Ovary (tissue), 3 donors: ENCODE data around the gene TYSND1.

Source experiments
- CTCF ChIP-seq, 3 donors: fragments of 450-650 bp in 2 of 3; fragments of 200-600 bp in 1 of 3; IDR thresholded peaks; one replicate each; pipeline versions ENCODE4 v1.5.1 to v1.8.0; 2016 to 2022; ENCODE audit warnings: antibody characterized with exemption in 3 of 3, mild to moderate bottlenecking in 1 of 3
- EP300 ChIP-seq: sonication (generic); formaldehyde crosslinking; IDR thresholded peaks from one replicate; pipeline ENCODE4 v1.6.1; 2017; ENCODE audit warnings: antibody characterized with exemption
- POLR2A ChIP-seq: fragments of 450-650 bp; IDR thresholded peaks from one replicate; pipeline ENCODE4 v1.6.1; 2017; ENCODE audit warnings: antibody characterized with exemption, mild to moderate bottlenecking, moderate library complexity
- donor health status: DM: no; HTN: no; CAD: no.

GRCh38 chr10:70119197-70119596 lies 27.3 kb downstream of the TYSND1 start:
- TF ChIP-seq POLR2A (no peak), CTCF (IDR thresholded peaks at IDR 0.05) (no peak), EP300 (no peak)
